ENCODE data around the gene CMYA5.

The CMYA5 gene

DNA sequence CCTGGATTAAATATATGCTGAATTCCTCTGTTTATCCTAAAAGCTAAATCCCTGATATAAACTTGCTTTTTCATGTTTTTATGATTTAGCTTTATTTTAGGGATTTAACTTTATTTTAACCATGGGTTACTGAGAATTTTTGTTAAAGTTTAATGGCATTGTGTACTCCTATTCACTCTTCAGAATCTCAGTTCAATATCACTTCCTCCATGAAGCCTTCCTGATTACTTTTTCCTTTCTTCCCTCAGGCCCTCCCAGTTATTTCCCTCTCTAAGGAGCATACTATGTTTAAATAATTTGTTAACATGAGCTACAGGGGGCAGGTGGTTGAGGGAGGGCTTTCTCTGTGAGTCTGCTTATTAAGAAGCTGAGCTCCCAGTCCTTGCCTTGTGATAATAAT is 151.5 kb downstream of the CMYA5 start:
- no peak for DNase-seq

DNA sequence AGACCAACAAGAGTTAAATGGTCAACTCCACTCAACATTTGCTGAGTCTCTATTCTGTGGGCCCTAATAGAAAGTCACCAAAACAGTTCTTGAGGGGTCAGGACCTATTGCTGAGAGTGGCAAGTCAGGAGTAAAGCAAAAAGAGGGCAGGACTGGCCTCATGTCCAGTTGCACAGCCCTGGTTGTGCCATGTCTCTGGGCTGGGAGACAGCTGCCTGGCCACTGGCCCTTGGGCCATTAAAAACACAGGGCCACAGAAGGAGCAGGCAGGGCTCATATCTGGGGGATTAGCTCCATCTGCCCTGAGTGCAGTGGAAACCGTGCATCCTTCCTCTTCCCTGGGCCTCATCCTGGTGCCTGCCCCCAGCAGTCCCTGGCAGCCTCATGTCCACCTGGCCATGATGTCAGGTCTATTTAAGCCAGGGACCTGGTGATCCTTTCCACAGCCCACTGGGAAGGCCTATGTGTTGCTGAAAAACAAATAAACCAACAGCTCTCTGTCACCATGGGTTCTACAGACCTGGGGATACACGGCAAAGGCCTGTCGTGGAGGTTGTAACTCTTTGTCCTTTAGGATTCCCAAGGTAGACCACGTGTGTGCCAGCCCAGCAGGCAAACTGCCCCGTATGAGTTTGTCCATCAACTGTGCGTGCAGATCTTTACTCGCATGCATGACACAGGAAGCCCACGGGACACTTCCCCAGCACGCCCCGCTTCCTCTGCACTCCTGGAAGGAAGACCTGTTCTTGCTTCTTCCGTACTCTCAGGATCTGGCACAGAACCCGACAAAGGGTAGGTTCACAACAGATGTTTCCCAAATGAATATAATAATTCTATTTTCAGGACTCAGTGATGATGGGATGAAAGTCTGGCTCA is 152.6 kb downstream of the CMYA5 start:
- DNase-seq = no peak

DNA sequence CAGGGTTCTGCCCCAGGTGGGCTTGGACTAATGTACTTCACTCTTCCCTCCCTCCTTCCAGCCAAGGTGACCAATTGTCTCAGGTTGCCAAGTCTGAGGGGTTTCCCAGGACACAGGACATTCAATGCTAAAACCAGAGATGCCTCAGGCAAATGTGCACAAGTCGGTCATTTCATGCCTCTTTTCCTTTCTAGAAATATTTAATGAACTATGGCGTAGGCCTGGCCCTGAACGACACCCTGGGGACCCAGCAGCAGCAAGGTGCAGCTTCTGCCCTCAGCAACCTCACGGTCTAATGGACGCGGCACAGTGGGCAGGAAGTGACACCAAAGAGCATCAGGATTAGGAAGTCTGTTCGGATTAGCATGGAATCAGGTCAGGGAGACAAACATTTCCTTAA is 153.4 kb downstream of the CMYA5 start:
- DNase-seq = no peak

DNA sequence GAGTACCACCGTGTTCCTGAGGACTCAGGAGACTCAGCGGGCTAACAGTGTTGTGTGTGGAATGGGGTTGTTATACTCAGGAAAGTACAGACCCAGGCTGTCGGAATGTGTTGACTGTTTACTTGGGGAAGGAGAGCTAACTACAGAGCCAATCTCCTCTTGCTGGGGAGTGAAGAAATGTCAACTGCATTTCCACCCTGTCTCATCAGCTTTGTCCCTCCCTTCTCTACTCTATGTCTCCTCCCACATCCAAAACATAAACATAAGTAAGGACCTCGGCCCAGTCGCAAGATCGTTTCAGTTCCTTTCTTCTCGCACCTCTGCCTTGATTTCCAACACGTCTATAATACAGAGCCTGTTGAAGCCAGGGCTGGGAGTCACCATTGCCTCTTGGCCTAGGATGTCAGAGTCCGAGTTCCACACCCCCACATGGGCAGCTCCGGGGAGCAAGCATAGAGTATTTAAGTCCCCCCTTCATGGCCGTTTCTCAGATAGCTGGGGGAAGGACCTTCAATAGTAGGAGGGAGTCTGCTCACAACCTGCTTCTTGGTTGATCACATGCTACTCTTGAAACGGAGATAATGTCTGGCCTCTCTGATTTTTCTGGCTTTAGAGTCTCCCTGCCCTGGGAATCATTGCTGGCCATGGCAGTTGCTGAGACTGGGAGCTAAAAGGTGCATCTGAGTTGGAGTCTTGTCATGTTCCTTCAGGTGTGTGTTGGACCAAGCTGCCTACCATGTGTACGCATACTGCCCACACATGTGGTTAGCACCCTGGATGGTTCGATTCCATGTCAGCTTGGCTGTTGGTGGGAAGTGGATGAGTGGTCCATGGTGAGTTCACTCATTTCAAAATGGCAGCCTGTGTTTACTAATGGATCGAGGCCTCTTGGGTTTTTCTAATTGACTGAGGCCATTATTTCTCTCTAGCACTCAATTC is 154.1 kb downstream of the CMYA5 start:
- DNase-seq = no peak

DNA sequence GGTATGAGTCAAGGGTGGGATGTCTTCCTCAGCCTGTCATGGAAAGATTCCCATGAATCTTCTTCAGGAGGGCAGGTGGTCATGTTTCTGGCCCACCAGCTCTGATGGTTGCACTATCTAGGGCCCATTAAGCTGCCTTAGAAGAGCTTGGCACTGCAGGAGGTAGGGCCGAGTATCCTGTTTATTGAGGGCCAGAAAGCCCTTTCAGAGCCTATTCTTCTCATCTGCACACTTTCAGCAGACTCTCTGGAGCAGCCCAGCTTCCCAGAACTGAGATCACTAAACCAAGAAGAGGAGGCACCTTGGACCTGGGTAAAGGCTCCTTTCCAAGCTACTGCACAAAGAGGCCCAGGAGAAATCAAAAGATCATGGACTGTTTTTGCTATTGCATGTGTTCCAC is 154.9 kb downstream of the CMYA5 start:
- DNase-seq = no peak

DNA sequence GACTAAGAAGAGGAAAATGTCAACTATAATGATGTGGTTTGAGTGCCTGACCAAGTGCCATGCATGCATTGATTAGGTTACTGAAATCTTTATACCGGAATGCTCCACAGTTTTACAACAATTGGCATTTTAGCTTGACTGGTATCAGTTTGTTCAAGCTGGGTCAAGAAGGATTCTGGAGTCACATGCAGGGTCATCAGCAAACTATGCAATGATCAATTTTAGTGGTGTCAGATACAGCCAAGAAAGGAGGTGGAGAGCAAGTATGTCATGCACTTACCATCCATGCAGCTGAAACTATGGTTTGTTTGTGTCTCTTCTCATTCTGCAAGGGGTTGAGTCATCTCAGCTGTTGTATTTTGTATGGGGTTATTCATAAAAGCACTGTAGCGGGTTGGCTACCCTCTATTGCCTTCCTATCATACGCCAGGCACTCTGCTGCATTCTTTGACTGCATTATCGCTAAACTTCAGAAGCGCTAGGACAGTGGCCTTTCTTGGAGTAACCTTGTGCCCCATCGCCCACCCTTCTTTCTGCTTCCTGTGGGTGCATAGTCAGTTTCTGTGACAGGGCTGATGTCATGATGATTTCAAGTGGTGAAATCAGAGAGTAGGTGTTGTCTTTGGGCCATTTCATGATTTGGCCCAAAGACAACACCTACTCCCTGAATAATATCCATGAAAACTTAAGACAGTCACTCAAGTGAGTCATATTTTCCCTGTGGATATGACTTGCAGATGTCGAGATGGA is 156.0 kb downstream of the CMYA5 start:
- DNase-seq = no peak

DNA sequence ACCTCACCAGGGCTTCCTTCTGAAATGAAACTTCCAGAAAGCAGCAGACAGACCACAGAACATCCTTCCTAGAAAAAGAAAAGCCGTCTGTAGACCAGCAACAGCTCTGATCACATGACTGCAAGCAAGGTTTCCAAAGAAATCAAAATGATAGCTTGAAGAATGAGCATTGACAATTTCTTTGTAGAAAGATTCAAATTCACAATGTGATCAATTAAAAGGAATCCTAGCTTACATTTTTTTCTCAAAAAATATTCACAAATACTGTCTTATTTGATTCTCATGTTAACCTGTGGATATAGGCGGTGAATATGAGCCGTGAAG is 156.5 kb downstream of the CMYA5 start:
- no peak for DNase-seq

DNA sequence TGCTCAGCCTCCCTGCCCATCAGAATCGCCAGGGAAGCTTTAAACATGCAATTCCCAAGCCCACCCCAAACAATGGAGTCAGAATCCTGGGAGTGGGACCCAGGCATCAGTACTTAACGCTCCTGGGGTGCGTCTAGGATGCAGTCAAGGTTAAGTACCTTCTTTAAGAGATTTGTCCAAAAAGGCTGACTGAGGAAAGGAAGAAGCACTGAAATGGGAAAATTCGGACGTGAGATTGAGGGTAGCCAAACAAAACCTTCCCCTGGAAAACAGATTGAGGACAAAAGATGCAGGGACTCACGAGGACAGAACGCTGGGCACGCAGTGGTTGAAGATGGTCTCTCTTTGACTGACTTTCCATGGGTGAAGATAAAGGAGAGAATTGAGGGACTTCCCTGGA is 157.9 kb downstream of the CMYA5 start:
- DNase-seq = no peak

DNA sequence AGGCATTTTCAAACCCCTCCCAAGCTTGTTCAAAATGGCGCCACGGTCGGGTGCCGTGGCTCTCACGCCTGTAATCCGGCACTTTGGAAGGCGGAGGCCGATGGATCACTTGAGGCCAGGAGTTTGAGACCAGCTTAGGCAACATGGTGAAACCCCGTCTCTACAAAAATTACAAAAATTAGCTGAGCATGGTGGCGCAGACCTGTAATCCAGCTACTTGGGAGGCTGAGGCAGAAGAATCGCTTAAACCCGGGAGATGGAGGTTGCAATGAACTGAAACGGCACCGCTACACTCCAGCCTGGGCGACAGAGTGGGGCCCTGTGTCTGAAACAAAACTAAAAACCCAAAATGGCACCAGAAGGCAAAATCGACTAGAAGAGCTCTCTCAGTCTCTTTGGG is 159.4 kb downstream of the CMYA5 start:
- DNase-seq = no peak
